Liver (tissue), 9 donors: Measurements from ENCODE around the gene SRSF6. TPM values are rescaled to one million over a fixed set of nuclear protein-coding genes. Genes with fewer than 3 reads are reported as not detected.

ENCODE experiments used
- DNase-seq: peaks from one replicate; pipeline ENCODE4 v3.0.0-alpha.2; 2017; ENCODE audit warnings: low spot score
- H3K27ac ChIP-seq, 2 donors: one replicate each; pipeline ENCODE4 v1.7.0; 2013; ENCODE audit warnings: inconsistent platforms in 2 of 2, low read length in 2 of 2, control low read depth in 1 of 2, low read depth in 1 of 2, mild to moderate bottlenecking in 1 of 2
- H3K27me3 ChIP-seq, 4 donors: one replicate each; pipeline versions ENCODE4 v1.6.1 to v1.7.0; 2013; ENCODE audit warnings: low read length in 3 of 4, inconsistent platforms in 1 of 4, mild to moderate bottlenecking in 1 of 4, moderate library complexity in 1 of 4; ENCODE audit not compliant: control insufficient read depth in 4 of 4, insufficient read depth in 4 of 4
- H3K36me3 ChIP-seq, 4 donors: one replicate each; pipeline versions ENCODE4 v1.6.1 to v1.7.0; 2013; ENCODE audit warnings: low read length in 3 of 4, mild to moderate bottlenecking in 3 of 4, low read depth in 1 of 4, moderate library complexity in 1 of 4; ENCODE audit not compliant: control insufficient read depth in 4 of 4, insufficient read depth in 3 of 4
- H3K4me1 ChIP-seq, 4 donors: one replicate each; pipeline versions ENCODE4 v1.6.1 to v1.7.0; 2013; ENCODE audit warnings: low read length in 3 of 4, mild to moderate bottlenecking in 3 of 4, moderate library complexity in 1 of 4; ENCODE audit not compliant: control insufficient read depth in 4 of 4, insufficient read depth in 4 of 4
- H3K4me3 ChIP-seq, 3 donors: one replicate each; pipeline versions ENCODE4 v1.6.1 to v1.7.0; 2013; ENCODE audit warnings: low read length in 3 of 3, control low read depth in 1 of 3, low read depth in 1 of 3, mild to moderate bottlenecking in 1 of 3
- H3K9ac ChIP-seq, 2 donors: one replicate each; pipeline ENCODE4 v1.7.0; 2013; ENCODE audit warnings: low read length in 2 of 2, mild to moderate bottlenecking in 2 of 2, moderate library complexity in 2 of 2, control low read depth in 1 of 2, low read depth in 1 of 2
- H3K9me3 ChIP-seq, 4 donors: one replicate each; pipeline versions ENCODE4 v1.6.1 to v1.7.0; 2013; ENCODE audit warnings: low read length in 3 of 4; ENCODE audit not compliant: control insufficient read depth in 4 of 4
- GABPA ChIP-seq, 2 donors: IDR thresholded peaks in 1 of 2; conservative IDR thresholded peaks in 1 of 2; 2 replicates each; pipeline ENCODE4 v1.6.1; 2016; ENCODE audit warnings: antibody characterized with exemption in 2 of 2, mild to moderate bottlenecking in 1 of 2, moderate library complexity in 1 of 2
- HNF4A ChIP-seq, 2 donors: conservative IDR thresholded peaks; 2 replicates each; pipeline ENCODE4 v1.6.1; 2016; ENCODE audit warnings: antibody characterized with exemption in 2 of 2, mild to moderate bottlenecking in 2 of 2
- JUND ChIP-seq, 2 donors: IDR thresholded peaks; 2 replicates each; pipeline ENCODE4 v1.6.1; 2016; ENCODE audit warnings: antibody characterized with exemption in 2 of 2
- NR2F2 ChIP-seq: IDR thresholded peaks from 2 replicates; pipeline ENCODE4 v1.6.1; 2016; ENCODE audit warnings: antibody characterized with exemption
- RAD21 ChIP-seq, 2 donors: IDR thresholded peaks; 2 replicates each; pipeline ENCODE4 v1.6.1; 2016; ENCODE audit warnings: antibody characterized with exemption in 2 of 2, mild to moderate bottlenecking in 2 of 2
- RXRA ChIP-seq, 2 donors: IDR thresholded peaks; 2 replicates each; pipeline ENCODE4 v1.6.1; 2017 to 2018; ENCODE audit warnings: antibody characterized with exemption in 2 of 2, mild to moderate bottlenecking in 1 of 2
- SP1 ChIP-seq: IDR thresholded peaks from 2 replicates; pipeline ENCODE4 v1.6.1; 2018; ENCODE audit warnings: antibody characterized with exemption, mild to moderate bottlenecking
- TAF1 ChIP-seq: conservative IDR thresholded peaks from 2 replicates; pipeline ENCODE4 v1.6.1; 2016; ENCODE audit warnings: antibody characterized with exemption, mild to moderate bottlenecking
- YY1 ChIP-seq: IDR thresholded peaks from 2 replicates; pipeline ENCODE4 v1.6.1; 2016; ENCODE audit warnings: antibody characterized with exemption, mild to moderate bottlenecking
- WGBS: extraction: QIAGEN DNeasy Blood & Tissue Kit; methylation state at CpG from one replicate; pipeline ENCODE4 v1.1.7; 2013; 5-methylcytosine and 5-hydroxymethylcytosine counted together
- polyA plus RNA-seq, 2 donors: library from polyadenylated mRNA; stranded (reverse) in 1 of 2; unstranded in 1 of 2; fragments of 200-250 nt in 1 of 2; fragments of >200 nt in 1 of 2; fragmentation: Nextera tagmentation in 1 of 2; extraction: Ambion mirVana in 1 of 2; gene quantifications; one replicate each; pipeline versions ENCODE4 v1.2.1 to v1.2.3, GENCODE V29; 2013 to 2015
- total RNA-seq, 2 donors: library from RNA; depleted of rRNA; stranded (reverse); fragments of >200 nt; gene quantifications; one replicate each; pipeline ENCODE4 v1.2.3, GENCODE V29; 2014
- TF ChIP-seq, protein P1 (sequence below): IDR thresholded peaks from 2 replicates; pipeline ENCODE4 v1.6.1; 2016; ENCODE audit warnings: antibody characterized with exemption
- TF ChIP-seq, protein P2 (sequence below): IDR thresholded peaks from 2 replicates; pipeline ENCODE4 v1.6.1; 2016; ENCODE audit warnings: antibody characterized with exemption, mild to moderate bottlenecking
- TF ChIP-seq, protein P3 (sequence below): fragments of 150-350 bp; IDR thresholded peaks from 2 replicates; pipeline ENCODE4 v1.5.1; 2017; ENCODE audit warnings: improper control_type of control experiment, low read depth, low read length; ENCODE audit not compliant: missing input control
- TF ChIP-seq, protein P4 (sequence below): IDR thresholded peaks from 2 replicates; pipeline ENCODE4 v1.6.1; 2016; ENCODE audit warnings: antibody characterized with exemption
- donor health status: healthy.
- donor health status: healthy.
- donor health status: healthy.
- donor health status: healthy.
- donor health status: healthy.

SRSF6 gene
- total RNA-seq (10 to 100 TPM; 33.8 to 40.9 TPM), polyA plus RNA-seq (10 to 100 TPM; 41.3 to 47.5 TPM)

DNA sequence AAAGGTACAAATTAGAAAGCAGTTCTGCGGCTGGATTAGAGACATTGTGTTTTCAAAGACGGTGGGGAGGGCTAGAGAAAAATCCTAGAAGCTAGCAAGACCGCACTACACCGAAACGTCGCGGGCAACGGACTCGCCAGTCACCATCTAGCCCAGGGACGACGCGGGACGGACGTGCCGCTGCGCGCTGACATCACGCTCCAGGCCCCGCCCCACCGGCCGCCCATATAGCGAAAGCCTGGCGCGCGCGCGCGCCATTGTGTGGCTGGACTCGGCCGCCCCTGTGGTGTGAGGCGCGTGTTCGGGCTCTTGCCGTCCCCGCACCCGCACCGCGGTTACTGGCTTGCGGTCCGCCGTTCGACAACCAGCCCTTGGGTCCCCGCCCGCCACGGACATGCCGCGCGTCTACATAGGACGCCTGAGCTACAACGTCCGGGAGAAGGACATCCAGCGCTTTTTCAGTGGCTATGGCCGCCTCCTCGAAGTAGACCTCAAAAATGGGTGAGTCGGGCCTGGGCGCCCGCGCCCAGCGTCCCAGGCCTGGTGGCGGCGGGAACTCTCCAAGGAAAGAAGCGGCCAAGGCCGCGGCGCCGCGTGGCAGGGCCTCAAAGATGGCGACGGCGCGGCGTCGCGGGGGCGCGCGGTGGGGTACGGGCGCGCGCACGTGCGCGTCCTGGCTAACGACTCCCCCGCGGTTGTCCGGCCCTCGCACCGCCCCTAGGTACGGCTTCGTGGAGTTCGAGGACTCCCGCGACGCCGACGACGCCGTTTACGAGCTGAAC lies at the start of gene SRSF6:
Gene SRSF6, plus strand, starts transcription at position 257 of the 782 bp plus-strand sequence. Its CDS starts 138 bp downstream, at position 395.
- peak within 1 kb of the TSS; percentile 93 to 100 for H3K27ac ChIP-seq
- DNase-seq, result peak; percentile 96
- no peaks in the 10 kb centered on the region for H3K9me3 ChIP-seq
- H3K4me1 ChIP-seq, result peaks cover 2 to 39% (median 25%) of the 10 kb centered on the region in 4 donors
- peak within 1 kb of the TSS; percentile 80 to 100 for H3K9ac ChIP-seq
- whole genome bisulfite sequencing, result under 1% methylated on average over 101 of the region's 101 CpGs
- peaks cover 0 to 30% (median 26%) of the 10 kb centered on the region in 4 donors for H3K36me3 ChIP-seq
- peak within 1 kb of the TSS; percentile 84 to 95 (median 95) for H3K4me3 ChIP-seq
- TF ChIP-seq, protein P1, sequence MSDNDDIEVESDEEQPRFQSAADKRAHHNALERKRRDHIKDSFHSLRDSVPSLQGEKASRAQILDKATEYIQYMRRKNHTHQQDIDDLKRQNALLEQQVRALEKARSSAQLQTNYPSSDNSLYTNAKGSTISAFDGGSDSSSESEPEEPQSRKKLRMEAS, result no peak
- TF ChIP-seq JUND (IDR thresholded peaks at IDR 0.05) (peak in 1 of 2 donors; percentile 31), HNF4A (conservative IDR thresholded peaks at IDR 0.05) (peak in 1 of 2 donors; percentile 2), SP1 (peak; percentile 55), GABPA (IDR thresholded peaks at IDR 0.05 in 1 of 2, conservative IDR thresholded peaks at IDR 0.05 in 1 of 2) (no peak), TAF1 (peak; percentile 96), YY1 (peak; percentile 92)
- TF ChIP-seq, protein P2, sequence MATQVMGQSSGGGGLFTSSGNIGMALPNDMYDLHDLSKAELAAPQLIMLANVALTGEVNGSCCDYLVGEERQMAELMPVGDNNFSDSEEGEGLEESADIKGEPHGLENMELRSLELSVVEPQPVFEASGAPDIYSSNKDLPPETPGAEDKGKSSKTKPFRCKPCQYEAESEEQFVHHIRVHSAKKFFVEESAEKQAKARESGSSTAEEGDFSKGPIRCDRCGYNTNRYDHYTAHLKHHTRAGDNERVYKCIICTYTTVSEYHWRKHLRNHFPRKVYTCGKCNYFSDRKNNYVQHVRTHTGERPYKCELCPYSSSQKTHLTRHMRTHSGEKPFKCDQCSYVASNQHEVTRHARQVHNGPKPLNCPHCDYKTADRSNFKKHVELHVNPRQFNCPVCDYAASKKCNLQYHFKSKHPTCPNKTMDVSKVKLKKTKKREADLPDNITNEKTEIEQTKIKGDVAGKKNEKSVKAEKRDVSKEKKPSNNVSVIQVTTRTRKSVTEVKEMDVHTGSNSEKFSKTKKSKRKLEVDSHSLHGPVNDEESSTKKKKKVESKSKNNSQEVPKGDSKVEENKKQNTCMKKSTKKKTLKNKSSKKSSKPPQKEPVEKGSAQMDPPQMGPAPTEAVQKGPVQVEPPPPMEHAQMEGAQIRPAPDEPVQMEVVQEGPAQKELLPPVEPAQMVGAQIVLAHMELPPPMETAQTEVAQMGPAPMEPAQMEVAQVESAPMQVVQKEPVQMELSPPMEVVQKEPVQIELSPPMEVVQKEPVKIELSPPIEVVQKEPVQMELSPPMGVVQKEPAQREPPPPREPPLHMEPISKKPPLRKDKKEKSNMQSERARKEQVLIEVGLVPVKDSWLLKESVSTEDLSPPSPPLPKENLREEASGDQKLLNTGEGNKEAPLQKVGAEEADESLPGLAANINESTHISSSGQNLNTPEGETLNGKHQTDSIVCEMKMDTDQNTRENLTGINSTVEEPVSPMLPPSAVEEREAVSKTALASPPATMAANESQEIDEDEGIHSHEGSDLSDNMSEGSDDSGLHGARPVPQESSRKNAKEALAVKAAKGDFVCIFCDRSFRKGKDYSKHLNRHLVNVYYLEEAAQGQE, result peak; percentile 96
- no peaks in the 10 kb centered on the region for H3K27me3 ChIP-seq

DNA sequence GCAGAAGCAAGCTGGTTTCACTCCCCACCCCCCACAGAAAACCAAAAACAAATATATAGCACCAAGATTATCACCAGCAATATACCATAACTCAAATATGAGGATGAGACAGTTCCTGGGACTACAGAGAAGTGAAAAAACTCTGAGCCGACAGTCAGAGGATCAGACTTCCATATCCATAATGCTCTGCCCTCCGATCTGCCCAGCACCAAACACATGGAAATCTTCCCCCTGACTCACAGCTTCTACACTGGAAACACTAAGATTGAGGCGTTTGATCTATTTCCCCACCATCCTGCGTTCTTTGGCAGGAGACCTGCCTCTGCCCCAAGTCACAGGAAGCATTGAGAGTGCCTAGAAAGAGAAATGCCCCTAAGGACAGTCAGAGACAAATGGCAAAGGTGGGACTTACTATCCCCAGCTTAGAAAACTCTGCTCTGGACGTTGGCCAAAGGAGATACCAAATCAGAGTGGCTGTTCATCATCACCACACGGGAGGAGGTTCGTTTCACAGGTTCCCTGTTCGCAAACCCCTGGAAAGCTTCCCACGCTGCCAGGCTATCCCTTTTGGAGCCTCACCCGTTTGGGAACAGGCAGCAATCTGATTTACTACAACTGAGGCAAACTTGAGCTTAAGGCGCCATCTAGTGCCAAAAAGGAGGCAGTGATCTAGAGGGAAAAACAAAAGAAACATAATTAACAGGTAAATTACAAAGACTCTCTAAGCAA lies 48.7 kb upstream of the SRSF6 start:
- no peak overlapping the region for H3K9ac ChIP-seq
- 25% methylated on average over 11 of the region's 11 CpGs for WGBS
- H3K4me1 ChIP-seq, result no peaks in the 10 kb centered on the region

More for the DNA sequence above, 48.7 kb upstream of the SRSF6 start:
- TF ChIP-seq RAD21 (IDR thresholded peaks at IDR 0.05), result peak; percentile 76 to 82
- TF ChIP-seq, protein P3, sequence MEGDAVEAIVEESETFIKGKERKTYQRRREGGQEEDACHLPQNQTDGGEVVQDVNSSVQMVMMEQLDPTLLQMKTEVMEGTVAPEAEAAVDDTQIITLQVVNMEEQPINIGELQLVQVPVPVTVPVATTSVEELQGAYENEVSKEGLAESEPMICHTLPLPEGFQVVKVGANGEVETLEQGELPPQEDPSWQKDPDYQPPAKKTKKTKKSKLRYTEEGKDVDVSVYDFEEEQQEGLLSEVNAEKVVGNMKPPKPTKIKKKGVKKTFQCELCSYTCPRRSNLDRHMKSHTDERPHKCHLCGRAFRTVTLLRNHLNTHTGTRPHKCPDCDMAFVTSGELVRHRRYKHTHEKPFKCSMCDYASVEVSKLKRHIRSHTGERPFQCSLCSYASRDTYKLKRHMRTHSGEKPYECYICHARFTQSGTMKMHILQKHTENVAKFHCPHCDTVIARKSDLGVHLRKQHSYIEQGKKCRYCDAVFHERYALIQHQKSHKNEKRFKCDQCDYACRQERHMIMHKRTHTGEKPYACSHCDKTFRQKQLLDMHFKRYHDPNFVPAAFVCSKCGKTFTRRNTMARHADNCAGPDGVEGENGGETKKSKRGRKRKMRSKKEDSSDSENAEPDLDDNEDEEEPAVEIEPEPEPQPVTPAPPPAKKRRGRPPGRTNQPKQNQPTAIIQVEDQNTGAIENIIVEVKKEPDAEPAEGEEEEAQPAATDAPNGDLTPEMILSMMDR, result peak; percentile 57
- no peak for TF ChIP-seq NR2F2
- TF ChIP-seq, protein P1, result no peak
- no peak for TF ChIP-seq TAF1
- no peak for TF ChIP-seq RXRA (IDR thresholded peaks at IDR 0.05)
- TF ChIP-seq, protein P4, sequence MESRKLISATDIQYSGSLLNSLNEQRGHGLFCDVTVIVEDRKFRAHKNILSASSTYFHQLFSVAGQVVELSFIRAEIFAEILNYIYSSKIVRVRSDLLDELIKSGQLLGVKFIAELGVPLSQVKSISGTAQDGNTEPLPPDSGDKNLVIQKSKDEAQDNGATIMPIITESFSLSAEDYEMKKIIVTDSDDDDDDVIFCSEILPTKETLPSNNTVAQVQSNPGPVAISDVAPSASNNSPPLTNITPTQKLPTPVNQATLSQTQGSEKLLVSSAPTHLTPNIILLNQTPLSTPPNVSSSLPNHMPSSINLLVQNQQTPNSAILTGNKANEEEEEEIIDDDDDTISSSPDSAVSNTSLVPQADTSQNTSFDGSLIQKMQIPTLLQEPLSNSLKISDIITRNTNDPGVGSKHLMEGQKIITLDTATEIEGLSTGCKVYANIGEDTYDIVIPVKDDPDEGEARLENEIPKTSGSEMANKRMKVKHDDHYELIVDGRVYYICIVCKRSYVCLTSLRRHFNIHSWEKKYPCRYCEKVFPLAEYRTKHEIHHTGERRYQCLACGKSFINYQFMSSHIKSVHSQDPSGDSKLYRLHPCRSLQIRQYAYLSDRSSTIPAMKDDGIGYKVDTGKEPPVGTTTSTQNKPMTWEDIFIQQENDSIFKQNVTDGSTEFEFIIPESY, result no peak
- DNase-seq, result no peak
- Histone ChIP-seq H3K27ac (no peak overlapping the region), H3K9me3 (peaks cover 0 to 7% (median 3%) of the 10 kb centered on the region in 4 donors), H3K4me3 (no peak overlapping the region), H3K27me3 (peaks cover 0 to 6% (median 2%) of the 10 kb centered on the region in 4 donors), H3K36me3 (no peaks in the 10 kb centered on the region)
